ENCODE data around the gene FNBP1.
"Not testable (repeated sequence)": the region's sequence is repeated elsewhere in the genome, so short reads cannot be mapped to it uniquely, and the experiment has no call there.

FNBP1 gene

GRCh38 chr9:129945314-129945713 lies 97.7 kb downstream of the FNBP1 start:
- peaks cover 19 to 32% (median 30%) of the 10 kb centered on the region in 11 experiments for H3K9me3 ChIP-seq (replicated peaks in 1 of 11)
- peak overlapping the region; percentile 67 to 89 (median 75) for H3K27ac ChIP-seq
- H4K20me1 ChIP-seq: no peaks in the 10 kb centered on the region
- peak overlapping the region in 3 of 10 experiments; percentile 1 to 9 (median 2); a peak in 2 of 20 replicates for H3K4me3 ChIP-seq
- peak overlapping the region in 7 of 11 experiments; percentile 9 to 71 (median 63); a peak in 12 of 22 replicates for H3K9ac ChIP-seq
- H3K4me1 ChIP-seq: peaks cover 23 to 51% (median 36%) of the 10 kb centered on the region in 10 experiments
- no peaks in the 10 kb centered on the region for H3K27me3 ChIP-seq
- no peak for TF ChIP-seq Cebpa-rat (IDR thresholded peaks at IDR 0.05)
- peaks cover 12 to 62% (median 21%) of the 10 kb centered on the region in 11 experiments; a peak in 18 of 22 replicates for H3K36me3 ChIP-seq
- peak overlapping the region; percentile 55 to 90 (median 74) for H3K4me2 ChIP-seq

DNA sequence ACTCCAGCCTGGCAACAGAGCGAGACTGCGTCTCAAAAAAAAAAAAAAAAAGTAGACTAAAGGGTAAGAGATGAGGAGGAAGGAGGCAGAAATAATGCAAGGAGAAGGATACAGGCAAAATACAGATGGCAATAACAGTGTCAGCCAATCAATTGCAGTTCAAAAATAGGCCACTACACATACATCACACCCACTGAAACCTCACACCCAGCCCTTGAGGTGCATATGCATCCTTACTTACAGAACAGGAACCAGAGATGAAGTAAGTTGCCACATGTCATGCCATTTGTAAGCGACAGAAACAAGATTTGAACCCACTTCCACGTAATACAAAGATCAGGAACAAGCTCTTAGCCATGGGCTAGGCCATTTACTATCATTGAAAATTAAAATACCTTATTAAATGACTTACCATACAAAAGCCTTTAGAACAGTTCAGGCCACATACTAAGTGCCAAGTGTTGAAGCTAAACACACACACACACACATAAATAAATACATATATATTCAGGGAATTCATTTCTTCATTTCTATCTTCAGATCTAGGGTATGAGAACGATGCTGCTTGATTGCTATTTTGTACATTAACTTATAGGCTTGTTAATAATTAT lies 98.4 kb downstream of the FNBP1 start:
- peak overlapping the region in 4 of 11 experiments; percentile 16 to 65 (median 38); a peak in 6 of 22 replicates for H3K9ac ChIP-seq
- peaks cover 0 to 3% (median 0%) of the 10 kb centered on the region in 11 experiments; a peak in 1 of 22 replicates for H4K20me1 ChIP-seq
- no peak for TF ChIP-seq Cebpa-rat (IDR thresholded peaks at IDR 0.05)
- peaks cover 12 to 60% (median 21%) of the 10 kb centered on the region in 11 experiments; a peak in 18 of 22 replicates for H3K36me3 ChIP-seq
- H3K4me3 ChIP-seq: no peak overlapping the region
- peaks cover 19 to 32% (median 30%) of the 10 kb centered on the region in 11 experiments for H3K9me3 ChIP-seq (replicated peaks in 1 of 11)
- peaks cover 23 to 55% (median 36%) of the 10 kb centered on the region in 10 experiments for H3K4me1 ChIP-seq
- peak overlapping the region; percentile 38 to 89 (median 75); a peak in 21 of 22 replicates for H3K27ac ChIP-seq
- H3K4me2 ChIP-seq: peak overlapping the region; percentile 16 to 90 (median 69)
- H3K27me3 ChIP-seq: no peaks in the 10 kb centered on the region

GRCh38 chr9:129939431-129939830 lies 103.6 kb downstream of the FNBP1 start:
- H3K27ac ChIP-seq: no peak overlapping the region
- peaks cover 6 to 50% (median 18%) of the 10 kb centered on the region in 10 experiments for H3K4me1 ChIP-seq
- H3K36me3 ChIP-seq: peaks cover 12 to 74% (median 21%) of the 10 kb centered on the region in 11 experiments; a peak in 18 of 22 replicates
- H3K9ac ChIP-seq: no peak overlapping the region
- peaks cover 19 to 32% (median 30%) of the 10 kb centered on the region in 11 experiments for H3K9me3 ChIP-seq (replicated peaks in 1 of 11)
- H3K4me3 ChIP-seq: no peak overlapping the region
- no peak for TF ChIP-seq Cebpa-rat (IDR thresholded peaks at IDR 0.05)
- H3K27me3 ChIP-seq: no peaks in the 10 kb centered on the region
- H3K4me2 ChIP-seq: 0 out of 22 replicates have a peak overlapping the region, but pooled peaks of 1 of the 11 experiments have one; percentile 5
- peaks cover 0 to 3% (median 0%) of the 10 kb centered on the region in 11 experiments; a peak in 1 of 22 replicates for H4K20me1 ChIP-seq

- 0 out of 22 replicates have a peak overlapping the region, but pooled peaks of 1 of the 11 experiments have one; percentile 14 for H3K4me2 ChIP-seq
- no peak overlapping the region for H3K9ac ChIP-seq
- peaks cover 19 to 28% (median 27%) of the 10 kb centered on the region in 11 experiments for H3K9me3 ChIP-seq (replicated peaks in 1 of 11)
- H3K4me3 ChIP-seq: no peak overlapping the region
- H3K4me1 ChIP-seq: peaks cover 4 to 50% (median 13%) of the 10 kb centered on the region in 10 experiments; a peak in 17 of 20 replicates
- no peak for TF ChIP-seq Cebpa-rat (IDR thresholded peaks at IDR 0.05)
- peaks cover 12 to 69% (median 21%) of the 10 kb centered on the region in 11 experiments; a peak in 18 of 22 replicates for H3K36me3 ChIP-seq
- H4K20me1 ChIP-seq: peaks cover 0 to 3% (median 0%) of the 10 kb centered on the region in 11 experiments; a peak in 1 of 22 replicates
- H3K27ac ChIP-seq: no peak overlapping the region
- no peaks in the 10 kb centered on the region for H3K27me3 ChIP-seq
Observed at GRCh38 chr9:129938291-129938979, 104.6 kb downstream of the FNBP1 start.

- H3K9ac ChIP-seq: not testable (repeated sequence)
Observed at GRCh38 chr9:129937879-129938278, 105.1 kb downstream of the FNBP1 start.

DNA sequence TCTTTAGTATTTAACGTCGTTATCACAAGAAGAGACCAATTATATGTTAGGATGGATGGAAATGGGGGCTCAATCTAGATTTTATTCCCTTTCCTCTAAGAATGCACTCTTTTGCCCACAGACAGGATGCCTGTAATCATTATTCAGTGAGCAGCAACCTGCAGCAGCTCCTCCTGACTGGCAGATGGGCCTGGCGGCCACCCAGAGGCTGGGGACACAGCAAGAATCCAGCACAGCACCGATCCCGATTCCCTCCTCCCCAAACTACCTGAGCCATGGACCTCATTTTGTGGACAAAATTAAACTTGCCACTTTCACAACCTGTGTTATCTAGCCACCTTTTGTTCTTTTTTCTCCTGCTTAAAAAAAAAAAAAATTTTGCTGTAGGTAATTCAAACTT lies 106.8 kb downstream of the FNBP1 start:
- Histone ChIP-seq H3K9ac (no peak overlapping the region), H3K27ac (no peak overlapping the region), H3K27me3 (no peaks in the 10 kb centered on the region), H4K20me1 (peaks cover 0 to 3% (median 0%) of the 10 kb centered on the region in 11 experiments; a peak in 1 of 22 replicates), H3K4me2 (no peak overlapping the region), H3K9me3 (replicated peaks in 1 of 11) (peaks cover 2 to 6% (median 5%) of the 10 kb centered on the region in 11 experiments; a peak in 20 of 22 replicates), H3K4me3 (no peak overlapping the region), H3K36me3 (peaks cover under 1 to 48% (median 4%) of the 10 kb centered on the region in 11 experiments; a peak in 10 of 22 replicates), H3K4me1 (peaks cover 12 to 68% (median 25%) of the 10 kb centered on the region in 10 experiments)
- TF ChIP-seq Cebpa-rat (IDR thresholded peaks at IDR 0.05): no peak

More at GRCh38 chr9:129937879-129938278, 105.1 kb downstream of the FNBP1 start:
- Histone ChIP-seq H3K9me3 (replicated peaks in 1 of 11) (peaks cover 18 to 23% (median 21%) of the 10 kb centered on the region in 11 experiments), H3K36me3 (peaks cover 12 to 64% (median 19%) of the 10 kb centered on the region in 11 experiments; a peak in 18 of 22 replicates), H3K4me1 (peaks cover 4 to 52% (median 13%) of the 10 kb centered on the region in 10 experiments; a peak in 17 of 20 replicates)
- H3K27ac ChIP-seq, H3K4me2 ChIP-seq, H4K20me1 ChIP-seq, H3K4me3 ChIP-seq, H3K27me3 ChIP-seq: not testable (repeated sequence)

DNA sequence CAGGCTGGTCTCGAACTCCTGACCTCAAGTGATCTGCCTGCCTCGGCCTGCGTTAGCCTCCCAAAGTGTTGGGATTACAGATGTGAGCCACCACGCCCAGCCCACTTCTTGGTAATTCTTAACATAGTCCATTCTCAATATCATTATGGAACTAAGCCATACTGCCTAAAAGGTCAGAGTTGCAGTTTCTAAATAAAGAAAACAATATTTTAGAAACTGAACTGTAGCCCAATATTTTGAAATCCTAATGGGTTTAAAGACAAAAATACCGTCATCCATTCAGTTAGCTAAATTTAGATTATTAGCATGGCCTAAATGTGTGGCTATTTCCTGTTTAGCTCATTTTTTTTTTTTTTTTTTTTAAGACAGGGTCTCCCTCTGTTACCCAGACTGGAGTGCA lies 108.2 kb downstream of the FNBP1 start:
- Histone ChIP-seq H3K27ac (peak overlapping the region in 2 of 11 experiments; percentile 18 to 22; a peak in 3 of 22 replicates), H3K9me3 (replicated peaks in 1 of 11) (no peaks in the 10 kb centered on the region), H3K4me3 (no peak overlapping the region), H3K36me3 (peaks cover 0 to 48% (median 0%) of the 10 kb centered on the region in 11 experiments; a peak in 6 of 22 replicates), H3K4me2 (peak overlapping the region in 9 of 11 experiments; percentile 5 to 71 (median 43); a peak in 14 of 22 replicates), H4K20me1 (peaks cover 0 to under 1% (median 0%) of the 10 kb centered on the region in 11 experiments; a peak in 1 of 22 replicates), H3K27me3 (no peaks in the 10 kb centered on the region), H3K9ac (no peak overlapping the region), H3K4me1 (peaks cover 12 to 73% (median 27%) of the 10 kb centered on the region in 10 experiments)
- no peak for TF ChIP-seq Cebpa-rat (IDR thresholded peaks at IDR 0.05)

- Histone ChIP-seq H3K4me1 (peaks cover 12 to 67% (median 27%) of the 10 kb centered on the region in 10 experiments), H3K36me3 (peaks cover 0 to 48% (median 0%) of the 10 kb centered on the region in 11 experiments; a peak in 8 of 22 replicates), H4K20me1 (no peaks in the 10 kb centered on the region), H3K27me3 (no peaks in the 10 kb centered on the region), H3K4me2 (peak overlapping the region in 5 of 11 experiments; percentile 14 to 71 (median 60); a peak in 6 of 22 replicates), H3K9me3 (replicated peaks in 1 of 11) (no peaks in the 10 kb centered on the region), H3K9ac (no peak overlapping the region), H3K27ac (peak overlapping the region in 1 of 11 experiments; percentile 22; a peak in 1 of 22 replicates), H3K4me3 (no peak overlapping the region)
- no peak for TF ChIP-seq Cebpa-rat (IDR thresholded peaks at IDR 0.05)
Observed at GRCh38 chr9:129934041-129934591, 108.9 kb downstream of the FNBP1 start.

All from BLaER1 treated with 17β-estradiol and CSF1 and Interleukin-3, amounts not matched to agents 10 nM and 100 nM (cell line).